Neural progenitor cell (in vitro differentiated cells): ENCODE results near the gene RGS6.

ENCODE experiments used
- EZH2 ChIP-seq: fragments of 200-600 bp; sonication (generic); IDR thresholded peaks from 2 replicates; pipeline ENCODE4 v1.6.1; 2017; ENCODE audit warnings: antibody characterized with exemption, mild to moderate bottlenecking, moderate library complexity
- EZH2phosphoT487 ChIP-seq: fragments of 200-600 bp; sonication (generic); IDR thresholded peaks from 2 replicates; pipeline ENCODE4 v1.6.1; 2017; ENCODE audit warnings: antibody characterized with exemption
- TF ChIP-seq, protein P1 (sequence below): fragments of 200-600 bp; sonication (generic); IDR thresholded peaks from 2 replicates; pipeline ENCODE4 v1.5.1; 2017; ENCODE audit warnings: antibody characterized with exemption, mild to moderate bottlenecking

DNA sequence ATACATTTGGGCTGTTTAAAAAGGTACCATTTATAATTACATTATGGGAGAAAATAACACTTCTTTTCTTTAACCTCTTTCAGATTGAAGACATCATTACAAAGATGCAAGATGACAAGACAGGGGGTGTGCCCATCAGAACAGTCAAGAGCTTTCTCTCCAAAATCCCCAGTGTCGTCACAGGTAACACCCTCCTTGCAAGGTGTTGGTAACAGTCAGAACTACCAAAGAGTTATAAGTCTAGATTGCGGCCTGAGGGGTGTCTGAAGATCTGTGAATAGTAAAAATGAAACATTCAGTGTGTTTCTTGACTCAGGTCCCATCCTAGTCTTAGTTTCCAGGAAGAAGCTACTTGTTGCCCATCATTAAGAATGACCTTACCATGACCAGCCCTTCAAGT is 419.8 kb downstream of the RGS6 start:
- TF ChIP-seq, protein P1, sequence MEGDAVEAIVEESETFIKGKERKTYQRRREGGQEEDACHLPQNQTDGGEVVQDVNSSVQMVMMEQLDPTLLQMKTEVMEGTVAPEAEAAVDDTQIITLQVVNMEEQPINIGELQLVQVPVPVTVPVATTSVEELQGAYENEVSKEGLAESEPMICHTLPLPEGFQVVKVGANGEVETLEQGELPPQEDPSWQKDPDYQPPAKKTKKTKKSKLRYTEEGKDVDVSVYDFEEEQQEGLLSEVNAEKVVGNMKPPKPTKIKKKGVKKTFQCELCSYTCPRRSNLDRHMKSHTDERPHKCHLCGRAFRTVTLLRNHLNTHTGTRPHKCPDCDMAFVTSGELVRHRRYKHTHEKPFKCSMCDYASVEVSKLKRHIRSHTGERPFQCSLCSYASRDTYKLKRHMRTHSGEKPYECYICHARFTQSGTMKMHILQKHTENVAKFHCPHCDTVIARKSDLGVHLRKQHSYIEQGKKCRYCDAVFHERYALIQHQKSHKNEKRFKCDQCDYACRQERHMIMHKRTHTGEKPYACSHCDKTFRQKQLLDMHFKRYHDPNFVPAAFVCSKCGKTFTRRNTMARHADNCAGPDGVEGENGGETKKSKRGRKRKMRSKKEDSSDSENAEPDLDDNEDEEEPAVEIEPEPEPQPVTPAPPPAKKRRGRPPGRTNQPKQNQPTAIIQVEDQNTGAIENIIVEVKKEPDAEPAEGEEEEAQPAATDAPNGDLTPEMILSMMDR, result no peak
- TF ChIP-seq EZH2, result no peak
- no peak for TF ChIP-seq EZH2phosphoT487
